NK-92 (cell line): ENCODE results near the gene CNRIP1.
"Not testable (repeated sequence)": the region's sequence is repeated elsewhere in the genome, so short reads cannot be mapped to it uniquely, and the experiment has no call there.

Experiments used
- DNase-seq: peaks from one replicate; lab custom pipeline; 2025; ENCODE audit not compliant: unreplicated experiment; lab: John Stamatoyannopoulos, UW

The CNRIP1 gene

DNA sequence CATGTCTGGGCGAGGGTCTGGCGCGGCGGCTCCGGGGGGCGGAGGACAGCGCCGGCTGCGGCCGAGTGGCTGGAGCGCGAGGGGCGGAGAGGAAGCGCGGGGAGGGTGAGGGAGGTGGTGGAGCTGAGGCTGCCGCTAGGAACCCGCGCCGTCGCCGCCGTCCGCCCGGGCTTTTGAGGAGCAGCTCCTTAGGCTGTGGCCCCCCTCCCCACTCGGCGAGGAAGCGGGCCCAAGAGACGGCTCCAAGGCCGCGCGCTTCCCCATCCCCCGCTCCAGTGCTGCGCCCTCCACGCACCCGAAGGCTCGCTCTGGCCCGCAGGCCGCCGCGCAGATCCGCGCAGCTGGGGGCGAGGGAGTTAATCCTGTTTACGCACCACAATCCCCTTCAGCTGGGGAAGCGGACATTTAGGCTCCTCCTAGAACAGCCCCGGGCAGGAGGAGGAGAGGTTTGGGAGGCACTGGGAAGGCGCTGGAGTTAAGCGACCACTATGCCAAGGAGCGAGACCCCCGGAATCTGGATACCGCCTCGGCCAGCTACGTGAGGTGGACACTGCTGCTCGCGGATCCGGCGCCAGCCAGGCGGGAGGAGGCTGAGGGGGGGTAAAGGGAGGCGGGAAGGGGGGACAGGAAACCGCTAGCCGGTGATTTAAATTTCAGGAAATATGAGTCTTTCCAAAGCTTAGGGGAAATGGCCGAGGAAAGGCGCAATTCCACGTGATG lies at the start of gene CNRIP1:
TSS of gene CNRIP1 (minus strand) at position 552 of the 720 bp plus-strand sequence. CDS start at position 3, 549 bp downstream.
- no peak for DNase-seq

GRCh38 chr2:68369337-68369734 lies 49.6 kb upstream of the CNRIP1 start:
- no peak for DNase-seq

DNA sequence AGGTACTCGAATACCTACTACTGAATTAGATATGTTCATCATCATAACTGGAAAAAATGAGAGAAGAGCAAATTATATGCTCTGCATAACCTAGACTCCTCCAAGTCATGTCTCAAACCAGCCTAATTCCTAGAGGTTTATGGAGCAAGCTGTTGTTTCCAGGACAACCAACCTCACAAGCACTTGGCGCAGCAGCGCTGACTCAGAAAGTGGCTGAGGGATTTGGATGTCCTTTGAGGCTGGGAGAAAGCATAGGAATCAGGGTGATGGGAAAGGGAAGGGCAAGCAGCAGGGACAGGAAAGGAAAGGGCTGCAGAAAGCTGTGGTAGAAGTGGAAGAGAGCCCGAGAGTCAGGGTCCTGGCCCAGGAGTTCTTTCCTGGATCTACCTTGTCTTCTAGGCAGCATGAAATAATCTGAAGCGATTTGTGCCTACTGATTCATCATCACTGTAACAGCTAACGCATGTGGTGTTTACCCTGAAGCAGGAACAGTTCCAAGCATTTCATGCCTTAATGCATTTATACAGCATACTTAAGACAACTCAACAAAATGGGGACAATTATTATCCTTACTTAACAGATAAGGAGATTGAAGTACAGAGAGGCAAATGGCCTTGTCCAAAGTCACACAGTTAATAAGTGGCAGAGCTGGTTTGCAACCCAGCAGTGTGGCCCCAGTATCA lies 49.0 kb upstream of the CNRIP1 start:
- no peak for DNase-seq

GRCh38 chr2:68367953-68368653 lies 48.4 kb upstream of the CNRIP1 start:
- DNase-seq = no peak

DNA sequence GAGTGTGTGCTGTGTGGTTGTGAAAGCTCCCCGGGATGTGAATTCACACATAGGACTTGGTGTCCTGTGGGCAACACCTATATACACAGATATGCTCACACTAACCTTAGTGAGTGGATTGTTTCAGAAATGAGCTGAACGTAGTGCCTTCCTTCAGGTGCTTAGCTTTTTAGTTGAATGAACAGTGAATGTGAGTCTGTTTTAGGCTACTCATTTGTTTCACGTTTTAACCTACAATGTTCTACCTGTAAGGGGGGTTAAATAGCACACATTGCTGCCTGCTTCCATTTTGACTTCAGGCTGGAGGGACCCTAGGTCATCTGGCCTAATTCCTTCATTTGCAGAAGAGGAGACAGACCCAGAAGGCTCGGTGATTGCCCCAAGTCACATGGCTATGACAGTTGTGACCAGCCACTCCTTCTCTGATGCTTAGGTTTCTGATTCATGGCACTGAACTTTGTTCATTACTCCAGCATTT lies 46.4 kb upstream of the CNRIP1 start:
- no peak for DNase-seq

GRCh38 chr2:68365087-68365486 lies 45.3 kb upstream of the CNRIP1 start, which contains the start of gene PLEK:
Gene PLEK (plus strand): TSS chr2:68365282. CDS start chr2:68365352, 70 bp downstream.
- DNase-seq = no peak

DNA sequence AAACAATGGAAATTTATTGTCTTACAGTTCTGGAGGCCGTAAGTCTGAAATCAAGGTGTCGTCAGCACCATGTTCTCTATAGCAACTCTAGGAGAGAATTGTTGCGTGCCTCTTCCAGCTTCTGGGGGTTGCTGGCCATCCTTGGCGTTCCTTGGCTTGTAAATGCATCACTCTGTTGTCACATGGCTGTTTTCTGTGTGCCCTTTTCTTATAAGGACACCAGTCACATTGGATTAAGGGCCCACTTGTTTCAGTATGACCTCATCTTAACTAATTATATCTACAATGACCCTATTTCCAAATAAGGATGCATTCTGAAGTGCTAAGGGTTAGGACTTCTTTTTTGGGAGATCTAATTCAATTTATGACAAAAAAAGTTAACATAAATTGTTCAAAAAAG lies 44.0 kb upstream of the CNRIP1 start:
- DNase-seq = no peak

DNA sequence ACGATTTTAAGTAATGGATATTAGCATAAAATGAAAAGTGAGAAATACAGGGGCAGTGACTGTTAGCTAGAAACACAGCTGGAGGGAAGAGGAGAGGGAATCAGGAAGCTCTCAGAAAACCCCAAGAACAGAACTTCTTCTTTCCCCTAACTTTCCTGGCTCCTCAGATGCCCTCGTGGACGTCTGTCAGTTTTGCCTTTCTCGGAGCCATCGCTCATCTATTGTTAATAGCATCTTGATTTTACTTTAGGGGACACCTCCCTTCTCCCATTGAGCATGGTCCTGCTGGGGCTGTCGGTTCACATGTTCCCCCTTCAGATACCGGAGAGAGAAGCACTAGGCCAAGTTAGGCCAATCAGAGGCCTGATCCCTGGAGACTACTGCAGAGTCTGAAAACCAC lies 43.0 kb upstream of the CNRIP1 start:
- no peak for DNase-seq

GRCh38 chr2:68362069-68362468 lies 42.3 kb upstream of the CNRIP1 start:
- no peak for DNase-seq

- no peak for DNase-seq
Observed at GRCh38 chr2:68359889-68360288, 40.1 kb upstream of the CNRIP1 start.

DNA sequence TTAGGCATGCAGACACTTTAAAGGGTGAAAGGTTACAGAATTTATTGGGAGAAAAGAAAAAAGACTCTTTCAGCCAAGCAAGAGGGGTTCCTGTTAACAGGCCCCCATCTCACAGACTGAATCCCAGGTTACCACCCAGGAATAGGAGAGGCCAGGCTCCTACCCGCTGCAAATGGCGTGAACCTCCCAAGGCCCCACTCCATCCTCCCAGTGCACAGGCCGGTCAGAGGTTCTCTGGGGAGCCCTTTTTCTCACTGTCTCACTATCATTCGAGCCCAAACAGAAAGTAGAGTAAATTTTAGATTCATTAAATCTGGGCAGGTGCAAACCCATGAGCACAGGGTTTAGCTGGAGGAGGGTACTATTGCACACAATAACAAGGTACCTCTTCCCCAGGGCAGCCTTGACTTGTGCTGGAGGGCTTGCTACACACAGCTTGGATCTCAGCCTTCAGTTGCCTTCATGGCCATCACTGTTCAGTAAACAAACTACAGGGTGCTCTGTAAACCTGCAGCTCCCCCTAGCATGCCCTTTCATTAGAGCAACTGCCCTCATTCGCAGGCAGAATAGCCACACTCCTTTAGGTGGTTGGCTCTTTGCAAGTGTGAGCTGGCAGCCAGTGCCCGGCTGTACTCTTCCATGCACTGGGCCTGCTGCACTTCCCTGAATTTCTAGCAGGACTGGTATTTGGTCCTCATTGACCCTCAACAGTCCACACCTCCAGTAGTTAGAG lies 38.0 kb upstream of the CNRIP1 start:
- DNase-seq = no peak

GRCh38 chr2:68356599-68357239 lies 37.0 kb upstream of the CNRIP1 start:
- no peak for DNase-seq

DNA sequence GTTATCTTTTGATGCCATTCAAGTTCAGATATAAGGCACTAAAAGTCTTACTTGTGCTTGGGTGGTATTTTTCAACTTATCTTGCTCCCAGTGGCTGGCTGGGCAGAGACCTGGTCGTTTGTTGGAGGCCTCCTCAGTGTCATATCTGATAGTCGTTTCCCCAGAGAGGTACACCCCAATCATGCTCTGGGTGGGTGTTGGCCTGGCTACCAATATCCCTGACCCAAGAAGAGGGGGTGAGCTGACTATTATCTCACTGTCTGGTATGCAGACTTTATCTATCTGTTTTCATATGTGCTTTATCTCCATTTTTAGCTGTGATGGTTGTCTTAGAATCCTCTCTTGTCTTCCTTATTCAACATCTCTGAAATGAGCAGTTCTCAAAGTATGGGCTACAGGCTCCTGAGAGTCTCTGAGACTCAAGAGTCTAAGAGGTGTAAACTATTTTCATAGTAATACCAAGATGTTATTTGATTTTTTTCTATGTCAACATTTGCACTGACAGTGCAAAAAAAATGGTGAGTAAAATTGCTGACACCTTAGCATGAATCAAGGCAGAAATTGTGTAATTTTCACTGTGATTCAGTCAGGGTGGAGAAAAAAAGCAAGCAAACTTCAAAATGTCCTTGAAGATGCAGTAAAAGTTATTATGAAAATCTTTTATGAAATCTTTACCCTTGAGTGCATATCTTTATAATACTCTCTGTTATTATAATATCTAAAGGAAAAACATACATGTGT lies 33.1 kb upstream of the CNRIP1 start:
- DNase-seq = no peak

- DNase-seq = no peak
Observed at GRCh38 chr2:68351997-68352396, 32.2 kb upstream of the CNRIP1 start.

- not testable (repeated sequence) for DNase-seq
Observed at GRCh38 chr2:68349091-68349490, 29.3 kb upstream of the CNRIP1 start.

GRCh38 chr2:68345129-68345875 lies 25.6 kb upstream of the CNRIP1 start:
- no peak for DNase-seq

- no peak for DNase-seq
Observed at GRCh38 chr2:68344031-68344430, 24.3 kb upstream of the CNRIP1 start.

GRCh38 chr2:68342470-68342869 lies 22.7 kb upstream of the CNRIP1 start:
- DNase-seq = no peak

GRCh38 chr2:68341583-68341982 lies 21.8 kb upstream of the CNRIP1 start:
- no peak for DNase-seq

DNA sequence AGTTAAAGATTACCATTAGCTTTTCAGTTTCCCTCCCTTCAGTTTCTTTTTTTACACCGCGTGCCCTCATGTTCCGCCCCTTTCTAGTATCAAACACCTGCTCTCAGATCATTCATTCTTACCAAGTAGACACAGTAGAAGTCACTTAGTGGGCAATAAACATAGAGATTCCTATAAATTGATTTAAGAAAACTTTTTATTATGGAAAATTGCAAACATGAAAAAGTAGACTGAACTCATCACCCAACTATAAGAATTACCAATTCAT lies 21.2 kb upstream of the CNRIP1 start:
- no peak for DNase-seq
